ENCODE measurements around the gene RGS13.

RGS13 gene

GRCh38 chr1:192632641-192633532, 3.1 kb upstream of the RGS13 start:
- TF ChIP-seq GATA2 (IDR thresholded peaks at IDR 0.05; ENCODE audit: low read depth, low read length): peak; percentile 84
- peak; percentile 91 for TF ChIP-seq GATA3 (IDR thresholded peaks at IDR 0.05; ENCODE audit: low read depth, low read length)

- TF ChIP-seq GATA2 (IDR thresholded peaks at IDR 0.05; ENCODE audit: low read depth, low read length): no peak
- no peak for TF ChIP-seq GATA3 (IDR thresholded peaks at IDR 0.05; ENCODE audit: low read depth, low read length)
Measured at GRCh38 chr1:192633533-192634253, 2.3 kb upstream of the RGS13 start.

- TF ChIP-seq GATA2 (IDR thresholded peaks at IDR 0.05; ENCODE audit: low read depth, low read length): no peak
- TF ChIP-seq GATA3 (IDR thresholded peaks at IDR 0.05; ENCODE audit: low read depth, low read length): no peak
Measured at GRCh38 chr1:192635041-192635440, 906 bp upstream of the RGS13 start.

- TF ChIP-seq GATA2 (IDR thresholded peaks at IDR 0.05; ENCODE audit: low read depth, low read length): no peak
- no peak for TF ChIP-seq GATA3 (IDR thresholded peaks at IDR 0.05; ENCODE audit: low read depth, low read length)
Measured at GRCh38 chr1:192639607-192640368, 3.8 kb downstream of the RGS13 start.

GRCh38 chr1:192652159-192652558, 16.2 kb downstream of the RGS13 start:
- TF ChIP-seq GATA2 (IDR thresholded peaks at IDR 0.05; ENCODE audit: low read depth, low read length): no peak
- no peak for TF ChIP-seq GATA3 (IDR thresholded peaks at IDR 0.05; ENCODE audit: low read depth, low read length)

- TF ChIP-seq GATA2 (IDR thresholded peaks at IDR 0.05; ENCODE audit: low read depth, low read length) (no peak), GATA3 (IDR thresholded peaks at IDR 0.05; ENCODE audit: low read depth, low read length) (no peak)
Measured at GRCh38 chr1:192654120-192654519, 18.2 kb downstream of the RGS13 start.

GRCh38 chr1:192654591-192655251, 18.8 kb downstream of the RGS13 start:
- no peak for TF ChIP-seq GATA3 (IDR thresholded peaks at IDR 0.05; ENCODE audit: low read depth, low read length)
- TF ChIP-seq GATA2 (IDR thresholded peaks at IDR 0.05; ENCODE audit: low read depth, low read length): no peak

- no peak for TF ChIP-seq GATA3 (IDR thresholded peaks at IDR 0.05; ENCODE audit: low read depth, low read length)
- TF ChIP-seq GATA2 (IDR thresholded peaks at IDR 0.05; ENCODE audit: low read depth, low read length): no peak
Measured at GRCh38 chr1:192657760-192658159, 21.8 kb downstream of the RGS13 start.

GRCh38 chr1:192658255-192658654, 22.3 kb downstream of the RGS13 start:
- TF ChIP-seq GATA2 (IDR thresholded peaks at IDR 0.05; ENCODE audit: low read depth, low read length) (no peak), GATA3 (IDR thresholded peaks at IDR 0.05; ENCODE audit: low read depth, low read length) (no peak)

- TF ChIP-seq GATA2 (IDR thresholded peaks at IDR 0.05; ENCODE audit: low read depth, low read length) (no peak), GATA3 (IDR thresholded peaks at IDR 0.05; ENCODE audit: low read depth, low read length) (no peak)
Measured at GRCh38 chr1:192660613-192661012, 24.7 kb downstream of the RGS13 start.

- TF ChIP-seq GATA3 (IDR thresholded peaks at IDR 0.05; ENCODE audit: low read depth, low read length) (no peak), GATA2 (IDR thresholded peaks at IDR 0.05; ENCODE audit: low read depth, low read length) (no peak)
Measured at GRCh38 chr1:192668409-192668983, 32.5 kb downstream of the RGS13 start.

- TF ChIP-seq GATA3 (IDR thresholded peaks at IDR 0.05; ENCODE audit: low read depth, low read length) (no peak), GATA2 (IDR thresholded peaks at IDR 0.05; ENCODE audit: low read depth, low read length) (no peak)
Measured at GRCh38 chr1:192669174-192669573, 33.2 kb downstream of the RGS13 start.

GRCh38 chr1:192675716-192676115, 39.8 kb downstream of the RGS13 start:
- TF ChIP-seq GATA3 (IDR thresholded peaks at IDR 0.05; ENCODE audit: low read depth, low read length) (no peak), GATA2 (IDR thresholded peaks at IDR 0.05; ENCODE audit: low read depth, low read length) (no peak)

Data from SH-SY5Y (cell line).